ENCODE measurements around the gene RPA1.
A peak's percentile ranks its signal among the peaks of the same experiment; 100 is the strongest.
"Not testable (repeated sequence)": the region's sequence is repeated elsewhere in the genome, so short reads cannot be mapped to it uniquely, and the experiment has no call there.

RPA1 gene

DNA sequence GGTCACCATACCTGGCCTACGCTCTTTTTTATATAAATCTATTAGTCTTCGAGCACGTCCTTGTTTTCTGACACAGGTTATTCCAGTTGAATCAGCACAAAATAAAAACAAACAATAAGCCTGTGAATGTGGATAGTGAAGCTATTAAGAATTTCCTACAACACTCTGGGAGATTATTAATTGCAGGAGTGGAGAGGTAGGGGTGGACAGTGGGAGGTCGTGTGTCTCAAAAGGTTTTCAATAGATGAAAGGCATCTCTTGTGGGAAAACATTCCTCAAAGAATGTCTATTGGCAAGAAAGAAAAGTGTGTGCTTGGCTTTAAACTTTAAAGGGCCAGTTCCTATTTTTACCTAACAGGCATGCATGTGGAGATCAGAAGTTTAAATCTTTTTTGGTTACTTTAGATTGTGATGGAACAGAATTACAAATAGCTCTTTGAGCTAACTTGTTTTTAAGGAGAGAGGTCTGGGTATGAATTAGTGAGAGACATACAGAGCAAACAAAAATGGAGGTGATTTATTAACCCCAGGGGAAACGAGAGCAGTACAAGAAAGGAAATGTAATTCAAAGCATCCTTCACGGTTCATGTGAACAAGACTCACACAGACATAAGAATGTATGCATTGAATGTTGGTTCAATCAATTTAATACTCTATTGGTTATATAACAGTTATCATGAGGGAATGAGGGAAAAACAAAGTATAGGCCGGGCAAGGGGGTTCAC lies 9.1 kb upstream of the RPA1 start:
- DNase-seq: no peak

DNA sequence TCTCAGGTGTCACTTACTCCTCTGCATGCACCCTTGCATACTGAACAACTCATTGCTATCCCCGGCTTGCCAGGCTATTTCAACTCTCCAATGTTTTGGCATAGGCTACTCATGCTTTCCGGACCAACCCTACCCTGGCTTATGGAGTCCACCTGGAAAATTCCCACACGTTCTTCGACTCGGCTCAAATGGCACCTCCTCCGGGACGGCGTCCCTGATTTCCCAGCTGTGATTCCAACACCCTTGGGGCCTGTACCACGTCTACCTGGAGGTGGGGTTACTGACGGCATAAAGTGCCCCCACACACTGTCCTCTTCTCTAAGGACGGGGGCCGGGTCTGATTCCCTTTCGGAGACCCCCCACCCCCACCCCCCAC lies 601 bp upstream of the RPA1 start:
- no peak for DNase-seq

DNA sequence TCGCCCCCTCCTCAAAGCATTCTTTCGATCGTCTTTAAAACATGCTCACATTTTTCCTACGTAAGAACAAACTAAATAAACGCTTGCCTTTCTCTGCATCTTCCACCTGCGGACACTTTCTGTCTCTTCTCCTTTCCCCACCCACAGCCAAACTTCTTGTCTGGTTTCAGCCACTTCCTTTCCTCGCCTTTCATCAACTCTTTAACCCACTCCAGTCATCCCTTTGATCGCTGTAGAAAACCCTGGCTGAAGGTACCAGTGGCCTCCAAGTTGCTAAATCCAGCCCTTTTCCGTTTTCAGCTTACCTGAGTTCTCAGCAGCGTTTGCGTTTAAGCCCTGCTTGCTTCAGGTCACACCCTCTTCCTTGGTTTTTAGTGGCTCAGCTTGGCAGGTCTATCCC lies 483 bp downstream of the RPA1 start:
- peak; percentile 1 for DNase-seq

DNA sequence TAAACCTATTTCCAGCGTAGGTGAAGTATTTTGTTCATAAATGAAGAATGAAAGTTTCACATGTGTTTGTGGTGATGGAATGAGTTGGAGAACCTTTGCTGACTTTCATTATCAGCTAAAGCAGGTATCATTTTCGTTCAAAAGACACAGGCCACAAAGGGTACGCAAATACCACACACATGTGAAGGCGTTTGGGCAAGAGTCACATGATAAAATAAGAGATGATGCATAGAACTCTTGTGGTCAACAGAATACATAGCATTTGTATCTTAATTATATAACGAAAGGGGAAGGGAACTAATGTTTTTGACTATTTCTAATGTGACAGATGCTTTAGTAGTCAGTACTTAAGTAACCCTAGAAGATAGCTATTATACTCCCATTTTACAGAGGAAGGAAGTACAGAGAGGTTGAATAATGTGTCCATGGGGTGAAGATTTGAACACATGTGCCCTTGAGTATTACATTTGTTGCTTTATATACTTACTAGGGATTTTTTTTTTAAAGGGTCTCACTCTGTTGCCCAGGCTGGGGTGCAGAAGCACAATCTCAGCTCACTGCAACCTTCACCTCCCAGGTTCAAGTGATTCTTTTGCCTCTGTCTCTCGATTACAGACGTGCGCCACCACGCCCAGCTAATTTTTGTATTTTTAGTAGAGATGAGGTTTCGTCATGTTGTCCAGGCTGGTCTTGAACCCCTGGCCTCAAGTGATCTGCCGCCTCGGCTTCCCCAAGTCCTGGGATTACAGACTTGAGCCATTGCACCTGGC lies 4.8 kb downstream of the RPA1 start:
- DNase-seq: no peak

DNA sequence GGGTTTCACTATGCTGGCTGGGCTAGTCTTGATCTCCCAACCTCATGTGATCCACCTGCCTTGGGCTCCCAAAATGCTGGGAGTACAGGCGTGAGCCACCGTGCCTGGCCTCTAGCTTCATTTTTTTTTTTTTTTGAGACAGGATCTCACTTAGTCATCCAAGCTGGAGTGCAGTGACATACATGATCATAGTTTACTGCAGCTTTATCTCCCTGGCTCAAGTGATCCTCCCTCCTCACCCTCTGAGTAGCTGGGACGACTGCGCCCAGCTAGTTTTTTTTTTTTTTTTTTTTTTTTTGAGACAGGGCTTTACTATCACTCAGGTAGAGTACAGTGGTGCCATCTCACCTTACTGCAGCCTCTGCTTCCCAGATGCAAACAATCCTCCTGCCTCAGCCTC lies 9.7 kb downstream of the RPA1 start:
- DNase-seq: no peak

DNA sequence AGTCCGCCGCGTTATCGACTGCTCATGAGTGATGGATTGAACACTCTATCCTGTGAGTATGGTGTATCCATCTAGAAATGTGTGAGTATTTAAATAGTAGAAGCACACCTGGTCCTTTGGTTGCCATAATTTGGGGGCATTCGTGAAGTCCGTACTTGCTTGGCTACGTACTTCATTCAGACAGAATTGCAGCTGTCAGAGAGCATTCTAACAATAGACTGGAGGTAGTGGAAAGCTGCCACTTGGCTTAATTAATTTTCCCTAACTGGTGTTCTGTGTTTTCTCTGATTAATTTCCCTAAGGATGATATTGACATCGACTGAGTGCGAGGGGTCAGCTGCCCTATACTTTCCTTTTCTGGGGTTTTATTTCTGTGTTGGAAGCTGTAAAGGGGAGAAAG lies 14.1 kb downstream of the RPA1 start:
- no peak for DNase-seq

DNA sequence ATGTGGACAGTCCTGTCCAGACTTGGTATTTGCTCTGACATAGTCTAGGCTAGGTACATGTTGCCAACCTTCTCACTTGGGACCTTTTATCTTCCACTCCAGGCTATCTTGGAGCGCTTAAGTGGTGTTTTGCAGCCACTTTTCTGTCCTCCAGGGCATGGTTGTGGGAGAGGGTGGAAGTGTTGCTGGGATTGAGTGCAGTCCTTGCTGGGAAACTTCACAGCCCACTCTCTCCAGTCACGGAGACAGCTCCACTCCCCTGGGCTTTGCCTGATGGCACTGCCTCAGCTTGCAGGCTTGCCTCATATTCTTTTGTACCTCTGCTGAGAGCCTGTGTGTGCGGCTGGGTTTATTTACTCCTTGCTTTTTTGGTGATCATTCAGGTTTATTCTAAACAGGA lies 17.4 kb downstream of the RPA1 start:
- no peak for DNase-seq

DNA sequence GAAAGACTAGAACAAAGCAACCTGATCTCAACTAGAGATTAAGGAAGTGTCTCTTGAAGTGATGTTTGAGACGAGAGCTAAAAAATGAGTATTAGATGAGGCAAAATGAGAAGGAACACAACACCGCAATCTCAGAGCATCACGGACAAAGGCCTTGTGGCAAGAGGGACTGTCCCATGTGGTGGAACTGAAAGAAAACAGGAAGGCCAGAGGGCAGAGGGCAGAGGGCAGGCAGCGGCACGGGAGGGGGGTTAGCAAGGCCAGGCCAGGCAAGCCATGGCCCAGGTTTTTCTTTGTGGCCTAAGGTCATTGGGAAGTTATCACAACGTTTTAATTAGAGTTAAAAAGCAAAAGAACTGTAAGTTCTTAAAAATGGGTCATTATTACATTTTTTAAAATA lies 22.5 kb downstream of the RPA1 start:
- no peak for DNase-seq

DNA sequence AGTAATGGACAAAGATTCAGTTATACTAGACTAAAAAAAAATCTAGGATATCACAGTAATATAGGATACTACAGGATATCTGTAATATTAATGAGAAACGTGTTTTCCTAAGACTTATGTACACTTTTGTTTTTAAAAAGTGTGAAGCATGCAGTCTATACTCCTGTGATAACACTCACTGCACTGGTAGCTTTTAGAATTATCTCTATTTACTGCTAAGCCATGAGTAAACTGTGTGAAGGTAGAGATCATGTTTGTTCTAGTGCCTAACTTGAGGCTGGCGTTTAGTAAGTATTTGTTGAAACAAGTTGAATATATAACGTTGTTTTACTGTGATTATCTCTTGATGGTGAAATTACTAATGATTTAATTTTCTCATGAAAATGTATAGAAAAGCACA lies 23.9 kb downstream of the RPA1 start:
- DNase-seq: no peak

DNA sequence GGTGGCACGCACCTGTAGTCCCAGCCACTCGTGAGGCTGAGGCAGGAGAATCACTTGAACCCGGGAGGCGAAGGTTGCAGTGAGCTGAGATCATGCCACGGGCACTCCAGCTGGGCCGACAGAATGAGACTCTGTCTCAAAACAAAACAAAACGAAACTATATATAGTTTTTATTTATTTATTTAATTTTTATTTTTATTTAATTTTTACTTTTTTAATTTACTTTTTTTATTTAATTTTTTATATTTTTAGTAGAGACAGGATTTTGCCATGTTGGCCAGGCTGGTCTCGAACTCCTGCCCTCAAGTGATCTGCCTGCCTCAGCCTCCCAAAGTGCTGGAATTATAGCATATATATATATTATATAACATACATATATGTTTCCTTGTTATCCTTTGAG lies 26.7 kb downstream of the RPA1 start:
- DNase-seq: not testable (repeated sequence)

DNA sequence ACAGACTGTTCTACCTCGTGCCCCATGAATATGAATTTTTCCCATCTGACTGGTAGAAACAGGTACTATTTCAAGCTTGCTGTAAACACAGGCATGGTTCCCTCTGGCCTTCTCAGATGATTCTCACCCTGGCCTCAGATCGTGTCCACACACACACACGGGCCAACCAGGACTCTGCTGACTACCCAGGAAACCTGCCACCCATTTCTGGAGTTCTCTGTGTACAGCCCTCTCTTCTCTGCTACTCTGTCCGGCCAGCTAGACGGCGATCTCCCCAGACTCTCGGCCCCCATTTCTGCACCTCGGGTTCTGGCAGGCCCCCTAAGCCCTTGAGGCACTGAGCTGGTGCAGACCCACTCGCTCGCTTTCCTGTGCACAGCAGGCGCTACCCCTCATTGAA lies 31.2 kb downstream of the RPA1 start:
- DNase-seq: no peak

DNA sequence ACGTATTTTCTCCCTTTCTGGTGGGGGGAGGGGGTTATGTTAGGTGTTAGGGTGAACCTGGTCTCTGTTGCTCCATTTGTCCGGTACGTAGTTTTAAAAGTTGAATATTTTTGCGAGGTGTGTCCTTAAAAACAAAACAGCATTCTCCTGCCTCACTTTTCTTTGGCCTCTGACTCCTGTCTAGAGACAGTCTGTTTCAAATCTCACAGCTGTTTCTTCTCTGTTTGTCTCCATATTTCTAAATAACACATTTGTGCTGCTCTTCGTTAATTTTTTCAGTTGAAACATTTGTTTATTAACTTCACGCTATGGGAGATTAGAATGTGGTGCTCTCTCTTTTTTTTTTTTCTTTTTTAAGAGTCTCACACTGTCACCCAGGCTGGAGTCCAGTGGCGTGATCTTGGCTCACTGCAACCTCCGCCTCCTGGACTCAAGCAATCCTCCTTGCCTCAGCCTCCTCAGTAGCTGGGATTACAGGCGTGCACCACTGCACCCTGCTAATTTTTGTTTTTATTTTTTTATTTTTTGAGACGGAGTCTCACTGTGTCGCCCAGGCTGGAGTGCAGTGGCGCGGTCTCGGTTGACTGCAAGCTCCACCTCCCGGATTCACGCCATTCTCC lies 31.7 kb downstream of the RPA1 start:
- no peak for DNase-seq

DNA sequence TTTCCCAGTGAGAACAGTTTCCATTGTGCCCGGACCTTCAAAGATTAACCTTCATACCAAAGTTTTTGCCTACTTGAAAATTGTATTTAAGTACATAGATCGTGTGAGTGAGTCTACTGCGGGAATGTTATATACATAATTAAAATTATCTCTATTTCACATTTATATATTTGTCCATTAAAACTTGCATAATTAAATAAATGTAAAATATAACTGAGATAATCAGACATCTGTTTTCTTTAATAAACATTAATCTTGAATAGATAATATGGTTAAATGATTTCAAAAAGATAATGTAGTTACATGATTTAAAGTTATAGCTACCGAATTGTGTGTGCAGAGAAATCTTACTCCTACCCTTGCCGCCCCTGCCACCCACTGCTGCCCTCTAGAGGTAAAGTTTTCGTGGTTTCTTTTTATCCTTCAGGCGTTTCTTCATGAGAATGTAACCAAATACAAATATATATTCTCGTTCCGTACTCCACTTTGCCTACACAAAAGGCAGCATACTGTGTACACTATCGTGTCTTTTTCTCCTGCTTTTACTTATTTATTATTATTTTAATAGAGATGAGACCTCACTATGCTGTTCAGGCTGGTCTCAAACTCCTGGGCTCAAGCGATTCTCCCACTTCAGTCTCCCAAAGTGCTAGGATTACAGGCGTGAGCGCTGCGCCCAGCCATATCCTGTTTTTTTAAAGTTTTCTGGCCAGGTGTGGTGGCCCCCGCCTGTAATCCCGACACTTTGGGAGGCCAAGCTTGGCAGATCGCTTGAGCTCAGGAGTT lies 35.6 kb downstream of the RPA1 start:
- DNase-seq: no peak

DNA sequence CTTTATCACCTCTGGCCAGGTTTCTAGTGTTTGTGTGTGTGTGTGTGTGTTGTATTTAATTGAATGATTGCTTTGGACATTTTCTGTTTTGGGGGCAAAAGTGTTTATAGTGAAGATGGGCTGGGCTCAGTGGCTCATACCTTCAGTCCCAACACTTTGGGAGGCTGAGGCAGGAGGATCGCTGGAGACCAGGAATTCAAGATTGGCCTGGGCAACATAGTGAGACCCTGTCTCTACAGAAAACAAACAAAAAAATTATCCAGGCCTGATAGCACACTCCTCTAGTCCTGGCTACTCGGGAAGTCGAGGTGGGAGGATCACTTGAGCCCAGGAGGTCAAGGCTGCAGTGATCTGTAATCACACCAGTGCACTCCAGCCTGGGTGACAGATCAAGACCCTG lies 37.5 kb downstream of the RPA1 start:
- DNase-seq: no peak

DNA sequence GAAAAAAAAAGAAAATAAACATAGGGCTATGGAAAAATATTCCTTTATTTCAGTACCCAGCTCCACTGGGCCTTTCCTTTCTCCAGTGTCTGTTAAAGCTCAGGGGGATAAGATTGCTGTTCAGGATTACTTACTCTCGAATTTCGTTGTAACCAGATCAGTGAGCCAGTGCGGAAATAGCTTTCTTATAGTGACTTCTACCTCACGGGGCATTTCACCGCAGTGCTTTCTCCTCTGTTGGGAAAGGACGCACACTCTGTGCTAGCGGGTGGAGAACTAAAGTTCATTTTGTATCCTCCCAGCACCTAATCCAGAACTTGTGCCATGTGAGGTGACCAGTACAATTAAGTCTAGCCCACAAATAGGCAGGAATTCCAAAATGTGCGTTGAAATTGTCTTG lies 38.3 kb downstream of the RPA1 start:
- DNase-seq: no peak

DNA sequence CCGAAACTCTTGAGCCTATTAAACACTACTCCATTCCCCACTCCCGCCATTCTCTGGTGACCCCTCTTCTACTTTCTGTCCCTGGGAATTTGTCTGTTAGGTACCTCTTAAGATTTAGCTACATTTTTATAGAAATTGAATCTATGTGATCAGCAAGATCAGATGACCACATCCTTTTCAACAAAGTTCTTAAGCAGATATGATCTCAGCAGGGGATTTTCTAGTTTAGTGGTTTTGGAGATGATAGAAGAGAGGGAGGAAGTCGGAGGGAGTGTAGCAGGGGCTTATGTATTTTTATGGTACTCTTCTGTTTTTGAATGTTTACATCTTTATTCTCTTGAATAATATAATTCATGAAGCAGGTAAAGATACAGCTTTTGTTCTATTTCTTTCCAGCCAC lies 40.8 kb downstream of the RPA1 start:
- DNase-seq: no peak

DNA sequence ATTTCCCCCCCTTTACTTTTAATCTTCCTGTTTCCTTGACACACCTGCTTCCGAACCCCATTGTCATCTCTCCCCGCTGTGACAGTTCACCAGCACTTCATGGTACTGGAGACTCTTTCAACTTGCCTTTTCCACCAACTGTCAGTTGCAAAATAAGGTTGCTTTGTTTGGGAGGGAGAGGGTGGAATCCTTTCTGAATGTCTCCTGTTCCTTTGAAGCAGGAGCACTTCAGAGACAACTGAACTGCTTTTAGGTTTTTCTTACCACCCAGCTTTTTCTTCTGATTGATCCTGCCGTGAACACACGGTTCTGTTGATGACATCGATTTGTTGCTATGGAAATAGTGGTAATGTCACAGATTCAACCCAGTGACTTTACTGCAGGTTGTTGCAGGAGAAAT lies 42.0 kb downstream of the RPA1 start:
- DNase-seq: no peak

DNA sequence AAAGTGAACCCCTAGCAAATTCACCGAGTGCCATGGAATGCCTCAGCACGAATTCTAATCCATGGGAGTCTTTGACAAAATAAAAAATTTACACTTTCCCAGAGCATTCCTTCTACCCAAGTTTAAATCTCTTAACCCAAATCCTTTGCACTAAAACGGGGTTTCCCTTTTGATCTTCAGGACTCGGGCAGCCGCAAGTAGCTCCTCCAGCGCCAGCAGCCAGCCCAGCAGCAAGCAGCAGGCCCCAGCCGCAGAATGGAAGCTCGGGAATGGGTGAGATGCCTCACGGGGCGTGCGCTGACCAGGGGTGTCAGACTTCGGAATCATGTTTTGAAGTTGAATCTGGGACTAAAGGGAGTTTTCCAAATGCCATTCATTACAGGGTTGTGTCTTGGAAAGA lies 42.4 kb downstream of the RPA1 start:
- no peak for DNase-seq

DNA sequence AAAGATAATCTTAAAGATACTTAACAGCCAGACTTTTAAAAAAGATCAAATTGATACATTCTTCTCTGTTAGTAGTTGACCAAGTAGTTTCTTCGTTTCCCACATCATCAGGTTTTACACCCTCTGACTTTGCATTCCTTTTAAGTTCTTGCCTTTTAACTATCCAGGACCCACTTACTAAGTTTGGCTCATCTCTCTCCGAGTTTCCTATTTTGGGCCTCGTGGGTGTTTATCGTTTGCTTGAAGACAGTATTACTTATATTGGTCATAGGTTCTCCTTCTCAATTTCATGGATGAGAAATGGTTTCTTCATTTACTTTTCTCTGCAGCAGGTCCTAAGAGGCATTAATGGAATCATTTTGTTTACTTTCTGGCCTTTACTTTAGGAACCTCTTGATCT lies 43.2 kb downstream of the RPA1 start:
- DNase-seq: no peak

DNA sequence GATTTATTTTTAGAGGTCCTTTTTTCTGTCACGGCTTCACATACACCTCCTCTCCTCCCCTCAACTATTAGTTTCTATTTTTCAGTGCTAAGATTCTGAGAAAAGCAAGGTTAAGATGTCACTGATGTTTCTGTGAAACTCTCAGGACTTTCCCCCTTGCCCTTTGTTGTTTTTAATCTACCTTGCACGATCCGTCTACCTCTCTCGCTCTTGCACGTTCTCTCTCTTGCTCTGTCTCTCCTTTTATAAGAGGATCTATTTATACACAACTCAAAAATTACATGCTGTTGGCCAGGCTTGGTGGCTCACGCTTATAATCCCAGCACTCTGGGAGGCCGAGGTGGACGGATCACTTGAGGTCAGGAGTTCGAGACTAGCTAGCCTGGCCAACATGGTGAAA lies 43.6 kb downstream of the RPA1 start:
- no peak for DNase-seq

DNA sequence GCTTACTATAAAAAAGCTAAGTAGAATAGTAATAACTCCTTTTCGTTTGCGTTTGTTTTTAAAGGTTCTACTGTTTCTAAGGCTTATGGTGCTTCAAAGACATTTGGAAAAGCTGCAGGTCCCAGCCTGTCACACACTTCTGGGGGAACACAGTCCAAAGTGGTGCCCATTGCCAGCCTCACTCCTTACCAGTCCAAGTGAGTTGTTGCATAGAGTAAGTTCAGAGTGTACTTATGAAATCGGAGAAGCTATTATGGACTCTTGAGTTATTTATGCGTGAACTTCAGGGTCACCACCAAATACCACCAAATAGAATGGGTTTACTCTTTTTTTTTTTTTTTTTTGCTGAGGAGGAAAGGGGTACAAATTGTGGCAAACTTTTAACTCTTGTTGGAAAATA lies 45.8 kb downstream of the RPA1 start:
- DNase-seq: no peak

DNA sequence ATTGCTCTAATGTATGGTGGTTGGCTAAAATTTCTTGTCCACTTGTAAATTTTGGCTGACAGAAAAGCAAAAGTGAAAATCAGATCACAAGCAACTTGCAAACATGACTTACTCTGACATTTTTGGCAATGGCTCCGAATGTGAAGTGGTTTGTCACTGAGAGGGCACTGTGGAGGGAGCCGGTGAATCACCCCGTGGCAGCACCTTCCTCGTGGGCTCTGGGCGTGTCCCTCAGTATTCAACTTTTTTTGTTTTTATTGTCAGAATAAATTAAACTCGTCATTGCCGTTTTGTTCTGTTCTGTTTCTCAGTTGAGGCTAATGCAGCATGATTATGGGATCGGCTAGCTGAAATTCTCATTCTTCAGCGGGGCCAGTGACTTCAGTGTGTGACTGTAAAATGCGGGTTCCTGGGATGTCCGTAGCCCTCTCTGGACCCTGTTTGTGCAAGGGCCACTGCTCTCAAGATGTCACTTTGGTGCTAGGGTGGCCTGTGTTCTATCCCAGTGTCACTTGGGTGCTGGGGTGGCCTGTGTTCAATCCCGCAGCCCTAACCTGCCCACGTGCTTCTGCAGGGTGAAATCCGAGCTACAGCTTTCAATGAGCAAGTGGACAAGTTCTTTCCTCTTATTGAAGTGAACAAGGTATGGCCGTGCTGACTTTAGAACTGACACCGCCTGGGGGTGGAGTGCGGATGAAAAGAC lies 48.8 kb downstream of the RPA1 start:
- no peak for DNase-seq

Data from NCI-H526 treated with DMSO at 0.1 percent for 48 hours (cell line).